Heart right ventricle (tissue), 16 donors: ENCODE data around the gene CEP350. TPM values are rescaled to one million over a fixed set of nuclear protein-coding genes. Genes with fewer than 3 reads are reported as not detected.

Experiments
- ATAC-seq, 8 donors: fragments of 200-7000 bp; cut with Tn5 transposase; one replicate each; pipeline ENCODE4 v1.9.1; 2020; ENCODE audit warnings: mild to moderate bottlenecking in 8 of 8, moderate library complexity in 8 of 8, moderate number of reproducible peaks in 1 of 8
- DNase-seq, 2 donors: peaks; one replicate each; pipeline ENCODE4 v3.0.0-alpha.2; 2020
- H3K27ac ChIP-seq, 10 donors: fragments of 200-600 bp; sonication (generic) in 2 of 10; one replicate each; pipeline versions ENCODE4 v1.5.0 to v1.8.0; 2020 to 2022; ENCODE audit warnings: mild to moderate bottlenecking in 3 of 10
- H3K27me3 ChIP-seq, 7 donors: fragments of 200-600 bp; one replicate each; pipeline ENCODE4 v1.8.0; 2021 to 2022; ENCODE audit warnings: mild to moderate bottlenecking in 2 of 7
- H3K36me3 ChIP-seq, 9 donors: fragments of 200-600 bp; sonication (generic) in 1 of 9; one replicate each; pipeline versions ENCODE4 v1.5.0 to v1.8.0; 2020 to 2022; ENCODE audit warnings: mild to moderate bottlenecking in 2 of 9
- H3K4me1 ChIP-seq, 9 donors: fragments of 200-600 bp; sonication (generic) in 1 of 9; one replicate each; pipeline versions ENCODE4 v1.5.0 to v1.8.0; 2020 to 2022; ENCODE audit warnings: mild to moderate bottlenecking in 4 of 9
- H3K4me3 ChIP-seq, 10 donors: fragments of 200-600 bp; sonication (generic) in 2 of 10; one replicate each; pipeline versions ENCODE4 v1.5.0 to v1.8.0; 2020 to 2022; ENCODE audit warnings: mild to moderate bottlenecking in 7 of 10, moderate library complexity in 2 of 10
- H3K9me3 ChIP-seq, 11 donors: fragments of 200-600 bp in 10 of 11; sonication (generic) in 2 of 11; one replicate each; pipeline versions ENCODE4 v1.5.0 to v1.8.0; 2013 to 2022; ENCODE audit warnings: mild to moderate bottlenecking in 2 of 11, control low read depth in 1 of 11, moderate library complexity in 1 of 11
- CTCF ChIP-seq, 9 donors: fragments of 200-600 bp; sonication (generic) in 2 of 9; IDR thresholded peaks; one replicate each; pipeline versions ENCODE4 v1.5.0 to v1.8.0; 2021 to 2022; ENCODE audit warnings: antibody characterized with exemption in 9 of 9, mild to moderate bottlenecking in 5 of 9, moderate library complexity in 1 of 9
- WGBS, 2 donors: extraction: QIAGEN DNeasy Blood & Tissue Kit; methylation state at CpG; one replicate each; pipeline ENCODE4 v1.1.7; 2013; ENCODE audit warnings: inconsistent platforms in 1 of 2; 5-methylcytosine and 5-hydroxymethylcytosine counted together
- intact Hi-C, 10 donors: fragments of 100-400 bp; cut with DNase I; formaldehyde crosslinking; loops; one replicate each; pipeline versions ENCODE4 v1.11.1 to v1.14.2; 2022
- polyA plus RNA-seq, 2 donors: library from polyadenylated mRNA; stranded (reverse); fragments of 200-250 nt; gene quantifications; one replicate each; pipeline ENCODE4 v1.2.3, GENCODE V29; 2013
- total RNA-seq, 10 donors: library from RNA; stranded (reverse); fragmentation: NEBNext Ultra II Directional in 3 of 10; extraction: Animal tissue kit (Norgen Biotek cat#: 25700) in 3 of 10; gene quantifications; one replicate each; pipeline versions ENCODE4 v1.2.1 to v1.2.4, GENCODE V29; 2021 to 2023
- donor health status: Arrhythmogenic right ventricular cardiomyopathy.
- donor health status: ischemic (EF 13 %, LVEDD 7.1; RV severe dilation, severe dysfunction).
- donor health status: healthy with polysubstance abuse.
- donor health status: DM: no; HTN: yes; CAD: no.
- donor health status: DM: no; HTN: no; CAD: no.
- donor health status: ischemic (EF 25% LVEDD 6.9; RV normal size, moderate dysfunction).
- donor health status: ischemic (EF 25% LVEDD 5.7; RV mildly dilated, moderate dysfunction).
- donor health status: healthy.
- donor health status: DM: yes; HTN: yes; CAD: no.
- donor health status: Ischemic cardiomyopathy.
- donor health status: ischemic (EF 35%, LVEDD 5.7; RV mildly dilated, moderate dysfunction).
- donor health status: nonischemic (EF 11% LVEDD 7.7; RV severe dilation, severe dysfunction).
- donor health status: DM: yes; HTN: yes; CAD: no.
- donor health status: PGD.
- donor health status: ischemic (EF 29% LVEDD 5.4; RV normal size, mild dysfunction).
- donor health status: nonischemic (EF 23%, LVEDD 6.1; RV moderate dilation, normal function).

The CEP350 gene
- total and polyA plus RNA-seq, 12 donors: 3.7 to 46.3 (median 37.7) TPM

- H3K36me3 ChIP-seq: no peaks in the 10 kb centered on the region
- peaks cover 0 to 12% (median 0%) of the 10 kb centered on the region in 11 donors for H3K9me3 ChIP-seq
- ATAC-seq (peak in 1 of 8 donors; percentile 70), DNase-seq (no peak)
- H3K4me3 ChIP-seq: no peak overlapping the region
- peak overlapping the region in 1 of 10 donors; percentile 30 for H3K27ac ChIP-seq
- TF ChIP-seq CTCF (IDR thresholded peaks at IDR 0.05): no peak
- no peaks in the 10 kb centered on the region for H3K27me3 ChIP-seq
- H3K4me1 ChIP-seq: peaks cover 0 to 45% (median 34%) of the 10 kb centered on the region in 9 donors
- intact Hi-C loops: no loop called here
- 45 to 57% methylated on average over 5 of the region's 5 CpGs for WGBS, 2 donors
Measured at GRCh38 chr1:179978199-179979079, 23.8 kb downstream of the CEP350 start.

GRCh38 chr1:179984101-179984500 lies 29.5 kb downstream of the CEP350 start:
- 98 to 100% methylated on average over 1 of the region's 1 CpG for WGBS, 2 donors
- TF ChIP-seq CTCF (IDR thresholded peaks at IDR 0.05): no peak

GRCh38 chr1:179984942-179985341 lies 30.3 kb downstream of the CEP350 start:
- no peak for ATAC-seq
- H3K4me3 ChIP-seq: no peak overlapping the region
- H3K36me3 ChIP-seq: peaks cover 0 to 34% (median 0%) of the 10 kb centered on the region in 9 donors
- H3K4me1 ChIP-seq: peaks cover 0 to 11% (median 0%) of the 10 kb centered on the region in 9 donors
- H3K27ac ChIP-seq: no peak overlapping the region
- H3K9me3 ChIP-seq: peaks cover 0 to 5% (median 0%) of the 10 kb centered on the region in 11 donors
- no peak for TF ChIP-seq CTCF (IDR thresholded peaks at IDR 0.05)
- intact Hi-C loops: no loop called here
- DNase-seq: no peak
- no peaks in the 10 kb centered on the region for H3K27me3 ChIP-seq

More at GRCh38 chr1:179984101-179984500, 29.5 kb downstream of the CEP350 start:
- Histone ChIP-seq H3K27me3 (no peaks in the 10 kb centered on the region), H3K27ac (no peak overlapping the region), H3K4me1 (peaks cover 0 to 11% (median under 1%) of the 10 kb centered on the region in 9 donors), H3K4me3 (no peak overlapping the region), H3K9me3 (peaks cover 0 to 12% (median 0%) of the 10 kb centered on the region in 11 donors), H3K36me3 (peaks cover 0 to 27% (median 0%) of the 10 kb centered on the region in 9 donors)
- no peak for ATAC-seq
- intact Hi-C loops: no loop called here
- DNase-seq: no peak

- H3K27me3 ChIP-seq: no peaks in the 10 kb centered on the region
- no peak overlapping the region for H3K27ac ChIP-seq
- TF ChIP-seq CTCF (IDR thresholded peaks at IDR 0.05): no peak
- no peak for ATAC-seq
- intact Hi-C loops: no loop called here
- peaks cover 0 to 9% (median 0%) of the 10 kb centered on the region in 9 donors for H3K4me1 ChIP-seq
- H3K4me3 ChIP-seq: no peak overlapping the region
- 92 to 96% methylated on average over 3 of the region's 3 CpGs for WGBS, 2 donors
- peaks cover 0 to 89% (median 6%) of the 10 kb centered on the region in 9 donors for H3K36me3 ChIP-seq
- no peaks in the 10 kb centered on the region for H3K9me3 ChIP-seq
- DNase-seq: no peak
Measured at GRCh38 chr1:179990847-179991246, 36.2 kb downstream of the CEP350 start.
